ENCODE measurements around the gene PLPP7.
"Not testable (repeated sequence)": the region's sequence is repeated elsewhere in the genome, so short reads cannot be mapped to it uniquely, and the experiment has no call there.

The PLPP7 gene

DNA sequence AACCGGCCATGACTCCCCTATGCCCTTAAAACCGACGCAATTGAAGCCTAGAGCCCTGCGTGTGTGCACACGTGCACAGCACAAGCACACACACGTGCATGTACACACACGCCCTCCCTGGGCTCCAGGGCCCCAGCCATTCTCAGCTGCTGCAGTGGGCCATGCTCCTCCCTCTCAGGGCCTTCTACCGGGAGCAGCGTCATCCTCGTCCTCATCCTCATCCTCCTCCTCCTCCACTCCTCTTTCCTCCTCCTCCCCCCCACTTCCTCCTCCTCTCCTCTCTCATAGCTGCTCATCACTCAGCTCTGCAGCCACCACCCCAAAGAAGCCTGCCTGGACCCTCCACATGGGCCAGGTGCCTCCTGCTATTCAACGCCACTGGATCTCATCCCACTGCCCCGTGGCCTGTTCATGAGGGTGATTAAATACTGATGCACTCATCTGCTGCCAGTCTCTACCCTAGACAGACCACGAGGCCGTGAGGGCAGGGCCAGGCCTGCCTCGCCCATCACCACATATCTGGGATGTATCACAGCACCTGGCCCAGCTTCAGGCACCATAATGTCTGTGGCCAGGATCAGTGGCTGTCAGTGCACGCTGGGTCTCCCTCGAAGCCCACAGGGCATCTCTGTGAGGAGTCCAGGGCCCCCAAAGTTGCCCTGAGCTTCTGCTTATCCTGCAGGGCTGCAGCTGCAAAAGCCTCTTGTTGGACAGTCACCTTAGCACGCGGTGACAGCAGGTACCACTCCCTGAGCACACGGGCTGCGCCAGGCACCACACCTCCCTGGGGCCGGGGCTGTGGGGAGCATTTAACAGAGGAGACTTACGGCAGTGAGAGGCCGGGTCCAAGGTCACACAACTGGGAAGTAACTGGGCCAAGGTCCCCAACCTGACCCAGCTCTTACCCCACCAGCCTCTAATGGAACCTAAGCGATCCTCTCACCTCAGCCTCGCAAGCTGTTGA lies 23.0 kb upstream of the PLPP7 start:
- no peak for DNase-seq (ENCODE audit: low spot score)

DNA sequence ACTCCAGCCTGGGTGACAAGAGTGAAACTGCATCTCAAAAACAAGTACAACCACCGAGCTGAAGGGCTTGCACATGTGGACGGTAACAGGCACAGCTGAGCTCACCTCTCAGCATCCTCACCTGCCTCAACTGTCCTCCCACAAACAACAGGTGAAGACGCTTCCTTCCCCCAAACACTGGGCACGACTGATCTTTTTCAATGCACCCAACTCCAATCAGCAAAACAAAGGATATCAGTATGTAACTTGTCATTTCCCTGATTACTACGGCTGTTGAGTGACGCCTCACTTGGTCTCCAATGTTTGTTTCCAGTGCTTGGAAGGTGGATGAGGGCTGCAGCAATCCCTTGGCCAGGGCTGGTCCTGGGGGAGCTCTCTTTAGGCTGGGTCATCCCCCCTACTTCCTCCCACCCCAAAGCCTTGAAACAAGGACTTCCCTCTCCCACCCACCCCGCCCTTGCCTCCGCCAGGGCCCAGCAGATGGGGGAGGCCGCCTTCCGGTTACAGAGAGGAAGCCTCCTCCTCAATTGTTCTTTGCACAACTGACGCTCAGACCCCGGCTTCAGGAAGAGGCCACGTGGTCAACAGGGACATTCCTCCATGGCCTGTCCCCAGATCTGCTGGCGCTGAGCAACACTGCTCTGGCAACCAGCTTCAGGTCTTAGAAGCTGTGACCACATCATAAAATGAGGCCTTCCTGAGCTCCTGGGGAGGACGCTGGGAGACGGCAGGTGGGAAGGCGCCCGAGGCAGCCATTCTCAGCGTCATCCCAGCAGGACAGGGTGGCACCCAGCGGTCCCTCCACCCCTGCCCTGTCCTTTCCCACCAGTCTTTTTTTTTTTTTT lies 19.1 kb upstream of the PLPP7 start:
- no peak for DNase-seq (ENCODE audit: low spot score)

GRCh38 chr9:131271016-131271273 lies 18.6 kb upstream of the PLPP7 start:
- DNase-seq (ENCODE audit: low spot score): not testable (repeated sequence)

GRCh38 chr9:131271506-131271931 lies 18.0 kb upstream of the PLPP7 start:
- no peak for DNase-seq (ENCODE audit: low spot score)

DNA sequence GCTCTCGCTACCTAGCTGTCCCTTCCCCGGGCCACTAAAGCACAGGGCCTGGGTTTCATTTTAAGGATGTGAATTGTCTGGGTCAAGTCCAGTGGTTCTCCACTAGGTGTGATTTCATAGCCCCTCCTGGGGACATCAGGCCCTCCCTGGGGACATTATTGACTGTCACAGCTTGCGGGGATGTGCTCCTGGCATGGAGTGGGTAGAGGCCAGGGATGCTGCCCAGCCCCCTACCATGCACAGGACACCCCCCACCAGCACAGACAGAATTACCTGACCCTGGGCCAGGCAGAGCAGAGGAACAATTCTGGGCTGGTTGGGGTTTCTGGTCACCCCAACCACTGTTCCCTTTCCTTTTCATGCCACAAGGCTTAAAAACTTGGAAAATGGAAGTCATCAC lies 17.3 kb upstream of the PLPP7 start:
- no peak for DNase-seq (ENCODE audit: low spot score)

DNA sequence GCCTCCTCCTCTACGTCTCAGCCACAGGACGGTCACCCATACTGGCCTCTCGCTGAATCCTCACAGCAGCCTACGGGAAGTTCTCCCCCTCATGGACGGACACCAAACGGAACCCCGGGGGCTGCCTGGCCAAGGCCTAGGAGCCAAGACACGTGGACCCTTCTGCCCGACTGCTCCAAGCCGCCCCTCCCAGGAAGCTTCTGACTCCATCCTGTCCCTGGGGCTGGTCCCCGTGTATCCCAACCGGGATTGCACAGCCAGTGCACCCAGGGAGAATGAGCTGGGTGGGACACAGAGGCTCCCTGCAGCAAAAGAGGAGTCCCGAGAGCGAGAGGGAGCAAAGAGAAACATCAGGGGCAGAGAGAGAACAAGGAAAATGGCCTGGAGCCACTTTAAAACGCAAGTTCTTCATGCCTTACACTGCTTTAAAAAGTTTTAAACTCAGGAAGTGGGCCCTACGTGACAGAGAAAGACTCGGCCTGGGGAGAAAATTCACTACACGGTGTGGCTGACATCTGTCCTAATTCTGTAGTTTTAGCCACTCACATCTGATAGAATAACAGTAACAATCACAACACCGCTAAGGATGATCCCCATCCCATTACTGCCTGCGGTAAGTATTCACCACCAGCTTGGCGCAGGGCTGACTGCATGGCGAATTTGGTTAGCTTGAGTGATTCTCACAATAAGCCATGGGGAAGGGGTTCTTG lies 16.2 kb upstream of the PLPP7 start:
- no peak for DNase-seq (ENCODE audit: low spot score)

DNA sequence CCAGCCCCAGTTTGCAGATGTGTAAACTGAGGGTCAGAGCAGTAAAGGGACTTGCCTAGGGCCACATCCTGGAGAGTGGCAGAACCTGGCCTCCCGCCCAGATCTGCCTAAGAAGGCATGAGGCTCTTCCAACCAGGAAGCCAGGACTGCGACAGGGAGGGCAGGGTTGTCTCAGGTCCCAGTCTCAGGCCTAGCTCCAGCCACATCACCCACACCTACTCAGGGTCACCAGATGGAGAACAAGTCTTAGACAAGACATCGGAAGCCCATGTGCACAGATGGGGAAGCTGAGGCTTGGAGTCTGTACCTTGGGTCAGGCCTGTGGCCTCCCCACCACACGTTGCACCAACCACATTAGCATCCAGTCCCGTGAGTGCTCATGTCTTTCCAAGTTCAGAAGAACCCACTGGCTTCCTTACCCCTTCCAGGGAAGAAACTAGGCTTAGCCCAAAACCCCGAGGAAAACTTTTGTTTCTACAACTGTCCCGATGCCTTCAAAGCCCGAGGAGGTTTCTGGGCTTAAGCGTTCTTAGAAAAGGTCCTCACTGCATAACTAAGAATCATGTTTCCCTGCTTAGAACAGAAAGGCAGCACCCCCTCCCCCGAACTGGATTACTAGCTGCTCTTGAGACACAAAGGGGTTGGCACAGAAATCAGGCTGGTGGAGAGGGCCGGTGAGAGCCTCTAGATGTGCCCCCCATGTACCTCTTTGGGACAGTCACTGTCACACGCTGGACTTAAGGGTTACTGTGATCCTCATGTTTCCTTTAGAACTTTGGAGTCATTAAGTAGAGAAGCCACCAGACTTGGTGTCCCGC lies 15.5 kb upstream of the PLPP7 start:
- no peak for DNase-seq (ENCODE audit: low spot score)

DNA sequence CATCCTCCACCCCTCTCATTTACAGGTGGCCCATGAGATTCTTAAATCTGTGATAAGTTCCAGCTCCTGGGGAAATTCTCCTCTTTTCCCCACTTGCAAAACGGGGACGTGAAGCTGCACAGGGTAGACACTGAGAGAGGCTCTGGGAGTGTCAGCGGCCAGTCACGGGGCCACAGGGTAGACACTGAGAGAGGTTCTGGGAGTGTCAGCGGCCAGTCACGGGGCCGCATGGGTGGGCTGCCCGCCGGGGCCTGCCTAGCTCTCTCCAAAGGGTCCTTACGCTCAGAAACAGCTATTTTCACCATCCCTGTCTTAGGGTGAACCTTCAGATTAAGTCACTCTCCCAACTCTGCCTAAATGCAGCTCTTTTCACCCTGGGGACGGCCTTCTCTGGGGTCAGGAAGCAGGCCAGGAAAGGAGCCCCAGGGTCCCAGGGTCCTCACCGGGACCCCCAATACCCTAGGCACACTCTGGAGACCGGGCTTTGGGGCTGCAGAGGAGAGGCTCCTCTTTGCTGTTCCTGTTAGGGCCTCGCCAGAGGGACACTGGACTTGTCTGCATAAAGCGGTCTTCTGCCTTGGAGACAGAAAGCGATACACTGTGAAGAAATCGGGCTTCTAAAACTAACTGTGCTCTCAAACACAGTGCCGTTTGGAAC lies 14.7 kb upstream of the PLPP7 start:
- DNase-seq (ENCODE audit: low spot score): peak; percentile 55

- DNase-seq (ENCODE audit: low spot score): peak; percentile 70
These were observed 14.0 kb upstream of the PLPP7 start for GRCh38 chr9:131275332-131276093.

GRCh38 chr9:131276094-131276888 lies 13.2 kb upstream of the PLPP7 start, which contains the start of gene FAM78A:
FAM78A (minus strand) TSS chr9:131276510; CDS start chr9:131276179, 331 bp downstream.
- peak; percentile 51 for DNase-seq (ENCODE audit: low spot score)

- DNase-seq (ENCODE audit: low spot score): peak; percentile 42
These were observed 12.6 kb upstream of the PLPP7 start for GRCh38 chr9:131276891-131277286.

- no peak for DNase-seq (ENCODE audit: low spot score)
These were observed 12.1 kb upstream of the PLPP7 start for GRCh38 chr9:131277287-131277909.

GRCh38 chr9:131277910-131278701 lies 11.4 kb upstream of the PLPP7 start:
- peak; percentile 71 for DNase-seq (ENCODE audit: low spot score)

GRCh38 chr9:131278702-131279111 lies 10.8 kb upstream of the PLPP7 start:
- DNase-seq (ENCODE audit: low spot score): no peak

DNA sequence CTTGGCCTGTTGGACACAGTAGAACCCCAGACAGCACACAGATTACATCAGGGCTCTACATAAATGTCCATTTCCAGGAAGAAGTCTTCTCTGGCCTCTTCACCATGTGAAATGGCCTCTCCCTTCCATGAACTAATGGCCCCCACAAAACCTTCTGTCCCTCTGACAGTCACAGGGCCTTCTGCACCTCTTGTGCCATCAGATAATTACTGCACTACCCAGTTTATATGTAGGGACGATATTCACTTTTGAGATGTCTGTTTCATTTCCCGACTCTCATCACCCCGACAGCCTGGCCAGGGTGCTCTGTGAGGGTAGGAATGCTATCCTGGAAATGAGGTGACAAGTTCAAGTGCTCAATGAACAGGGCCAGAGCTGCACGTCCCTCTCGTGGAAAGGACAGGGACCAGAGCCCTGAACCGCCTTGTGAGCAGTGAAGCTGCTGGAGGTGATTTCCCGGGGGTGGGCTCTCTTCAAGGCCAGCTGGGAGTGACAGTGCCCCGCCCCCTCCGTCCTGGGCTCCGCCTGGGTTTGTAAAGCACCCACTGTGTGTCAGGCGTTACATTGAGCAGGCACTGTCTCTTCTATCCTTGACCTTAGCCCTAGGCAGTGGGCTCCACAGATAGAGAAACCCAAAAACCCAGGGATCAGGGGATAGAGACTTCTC lies 10.2 kb upstream of the PLPP7 start:
- DNase-seq (ENCODE audit: low spot score): no peak

DNA sequence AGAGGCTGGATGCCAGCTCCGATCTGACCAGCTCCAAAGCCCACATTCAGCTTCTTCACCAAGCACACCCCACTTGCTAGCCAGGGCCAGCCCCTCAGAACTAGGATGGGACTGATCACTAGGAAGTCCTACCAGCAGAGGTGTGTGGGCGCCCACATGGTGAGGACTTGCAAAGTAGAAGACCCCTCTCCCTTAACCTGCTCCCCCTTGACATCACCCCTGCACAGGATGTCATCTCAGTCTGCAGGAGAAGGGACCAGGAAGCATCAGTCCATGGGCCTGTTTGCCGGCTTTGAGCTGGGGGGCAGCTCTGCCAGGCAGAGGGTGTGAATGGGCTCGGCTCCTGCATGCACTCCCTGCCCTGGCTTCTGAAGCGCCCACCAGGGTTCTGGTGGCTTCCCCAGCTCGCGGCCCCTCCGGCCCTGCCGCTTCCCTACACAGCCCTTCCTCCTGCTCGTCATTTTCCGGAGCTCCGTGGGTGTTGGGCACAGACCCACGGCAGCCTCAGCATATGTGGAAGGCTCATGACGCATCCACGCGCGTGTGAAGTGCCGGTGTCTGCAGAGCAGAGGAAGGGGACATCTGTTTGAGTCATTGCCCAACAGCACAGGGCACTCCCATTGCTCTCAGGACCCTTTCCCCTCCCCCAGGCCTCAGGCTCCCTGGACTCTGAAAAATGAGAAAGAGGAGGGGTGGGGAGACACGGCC lies 9.5 kb upstream of the PLPP7 start:
- DNase-seq (ENCODE audit: low spot score): no peak

GRCh38 chr9:131280660-131281059 lies 8.9 kb upstream of the PLPP7 start:
- DNase-seq (ENCODE audit: low spot score): no peak

Data from hematopoietic multipotent progenitor cell treated with erythropoietin and hydrocortisone succinate and interleukin-3 and kit ligand, for 15 days (in vitro differentiated cells).